Right renal cortex interstitium (tissue), 3 donors: ENCODE data around the gene MYH13. TPM values are rescaled to one million over a fixed set of nuclear protein-coding genes. Genes with fewer than 3 reads are reported as not detected.

Experiments
- DNase-seq, 3 donors: peaks; one replicate each; pipeline ENCODE4 v3.0.0-alpha.2; 2013; ENCODE audit warnings: low read depth in 3 of 3, low spot score in 2 of 3
- polyA plus RNA-seq, 3 donors: library from polyadenylated mRNA; unstranded; fragments of 120-200 nt; gene quantifications; one replicate each; pipeline ENCODE4 v1.2.1, GENCODE V29; 2013; ENCODE audit not compliant: insufficient read length in 3 of 3

Gene MYH13
- polyA plus RNA-seq, 3 donors, result 0.12 to 0.26 (median 0.14) TPM

GRCh38 chr17:10349403-10349802, 23.4 kb downstream of the MYH13 start:
- no peak for DNase-seq

GRCh38 chr17:10344816-10345215, 28.0 kb downstream of the MYH13 start:
- no peak for DNase-seq

- no peak for DNase-seq
Measured at GRCh38 chr17:10339051-10339450, 33.8 kb downstream of the MYH13 start.

- no peak for DNase-seq
Measured at GRCh38 chr17:10337976-10338375, 34.8 kb downstream of the MYH13 start.

- no peak for DNase-seq
Measured at GRCh38 chr17:10337136-10337535, 35.7 kb downstream of the MYH13 start.

GRCh38 chr17:10336393-10336792, 36.4 kb downstream of the MYH13 start:
- no peak for DNase-seq

- DNase-seq, result no peak
Measured at GRCh38 chr17:10332515-10332914, 40.3 kb downstream of the MYH13 start.

GRCh38 chr17:10328971-10329923, 43.6 kb downstream of the MYH13 start:
- DNase-seq, result no peak

GRCh38 chr17:10328206-10328605, 44.6 kb downstream of the MYH13 start:
- no peak for DNase-seq

- peak; percentile 71 to 76 (median 71) for DNase-seq
Measured at GRCh38 chr17:10327640-10328039, 45.2 kb downstream of the MYH13 start.

- DNase-seq, result no peak
Measured at GRCh38 chr17:10325031-10325695, 47.6 kb downstream of the MYH13 start.

GRCh38 chr17:10323812-10324610, 48.8 kb downstream of the MYH13 start:
- no peak for DNase-seq

GRCh38 chr17:10318535-10318934, 54.3 kb downstream of the MYH13 start:
- no peak for DNase-seq

- no peak for DNase-seq
Measured at GRCh38 chr17:10317543-10317834, 55.3 kb downstream of the MYH13 start.

- DNase-seq, result no peak
Measured at GRCh38 chr17:10316801-10317542, 55.8 kb downstream of the MYH13 start.

- no peak for DNase-seq
Measured at GRCh38 chr17:10314329-10314728, 58.5 kb downstream of the MYH13 start.

- DNase-seq, result no peak
Measured at GRCh38 chr17:10313037-10313672, 59.7 kb downstream of the MYH13 start.

- no peak for DNase-seq
Measured at GRCh38 chr17:10311131-10311530, 61.7 kb downstream of the MYH13 start.

GRCh38 chr17:10309003-10309974, 63.5 kb downstream of the MYH13 start:
- DNase-seq, result no peak
